GM21367 (cell line): ENCODE measurements around the gene TBX21.
A peak's percentile ranks its signal among the peaks of the same experiment; 100 is the strongest.
"Not testable (repeated sequence)": the region's sequence is repeated elsewhere in the genome, so short reads cannot be mapped to it uniquely, and the experiment has no call there.

ENCODE experiments used
- ATAC-seq: cut with Tn5 transposase; IDR thresholded peaks from one replicate; pipeline ENCODE4 v1.9.1; 2021; ENCODE audit not compliant: unreplicated experiment

The TBX21 gene

GRCh38 chr17:47729476-47729875 lies 3.6 kb upstream of the TBX21 start:
- ATAC-seq = no peak

- no peak for ATAC-seq
These were observed 2.4 kb upstream of the TBX21 start for GRCh38 chr17:47730681-47731080.

DNA sequence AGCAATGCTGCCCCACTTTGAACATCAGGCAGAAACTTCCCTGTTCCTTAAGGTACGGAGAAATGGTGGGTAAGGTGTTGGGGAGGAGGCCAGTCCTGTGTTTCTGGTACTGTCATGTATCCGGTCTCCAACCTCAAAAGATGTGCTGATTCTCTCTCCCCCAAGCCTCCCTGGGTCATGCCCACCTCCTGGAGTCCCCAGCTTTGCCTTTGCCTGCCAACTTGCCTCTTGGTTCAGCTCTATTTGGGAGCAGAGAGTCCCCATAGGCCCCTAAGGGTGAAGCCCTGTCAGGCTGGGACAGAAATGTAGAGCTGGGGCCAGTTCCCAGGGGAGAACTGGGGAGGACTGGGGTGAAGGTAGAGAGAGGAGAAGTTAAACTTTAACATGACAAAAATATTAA lies 1.6 kb upstream of the TBX21 start:
- ATAC-seq = no peak

GRCh38 chr17:47732399-47733046 lies 513 bp upstream of the TBX21 start:
- ATAC-seq = no peak

DNA sequence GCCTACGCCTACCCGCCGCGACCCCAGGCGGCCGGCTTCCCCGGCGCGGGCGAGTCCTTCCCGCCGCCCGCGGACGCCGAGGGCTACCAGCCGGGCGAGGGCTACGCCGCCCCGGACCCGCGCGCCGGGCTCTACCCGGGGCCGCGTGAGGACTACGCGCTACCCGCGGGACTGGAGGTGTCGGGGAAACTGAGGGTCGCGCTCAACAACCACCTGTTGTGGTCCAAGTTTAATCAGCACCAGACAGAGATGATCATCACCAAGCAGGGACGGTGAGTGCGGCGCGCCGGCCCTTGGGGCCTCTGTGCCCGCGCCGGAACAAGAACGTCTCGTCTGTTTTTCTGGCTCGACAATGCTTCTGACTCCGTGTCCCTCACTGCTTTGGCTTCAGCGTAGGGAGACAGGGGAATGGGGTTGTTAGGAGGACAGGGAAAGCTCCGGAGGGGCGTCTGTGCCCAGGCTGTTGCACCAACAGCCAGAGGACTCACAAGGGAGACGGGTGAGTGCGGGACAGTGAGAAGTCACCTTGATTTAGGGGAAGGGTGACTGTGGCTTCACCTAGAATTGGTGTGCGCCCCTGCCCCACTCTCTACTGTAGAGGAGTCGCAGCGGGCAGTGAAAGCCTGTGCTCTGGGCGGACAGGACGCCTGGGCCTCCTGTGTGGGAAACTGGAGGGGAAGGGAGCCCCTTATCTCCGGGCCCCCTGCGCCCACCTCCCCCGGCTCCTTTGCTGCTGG lies 806 bp downstream of the TBX21 start:
- peak; percentile 15 for ATAC-seq

DNA sequence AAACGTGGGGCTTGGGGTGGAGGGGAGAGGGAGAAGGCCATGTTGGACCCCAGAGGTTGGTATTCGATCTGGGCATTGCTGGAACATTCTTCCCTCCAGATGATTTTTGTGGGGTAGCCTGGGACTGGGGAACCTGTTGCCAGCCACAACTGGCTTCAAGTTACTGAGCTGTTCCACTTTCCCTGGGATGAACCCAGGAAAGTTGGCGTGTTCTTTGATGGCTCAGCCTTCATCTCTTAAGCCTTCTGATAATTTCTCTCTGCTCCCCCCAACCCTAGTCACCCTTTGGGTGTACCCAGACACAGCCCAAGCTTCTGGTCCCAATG lies 2.1 kb downstream of the TBX21 start:
- ATAC-seq = no peak

DNA sequence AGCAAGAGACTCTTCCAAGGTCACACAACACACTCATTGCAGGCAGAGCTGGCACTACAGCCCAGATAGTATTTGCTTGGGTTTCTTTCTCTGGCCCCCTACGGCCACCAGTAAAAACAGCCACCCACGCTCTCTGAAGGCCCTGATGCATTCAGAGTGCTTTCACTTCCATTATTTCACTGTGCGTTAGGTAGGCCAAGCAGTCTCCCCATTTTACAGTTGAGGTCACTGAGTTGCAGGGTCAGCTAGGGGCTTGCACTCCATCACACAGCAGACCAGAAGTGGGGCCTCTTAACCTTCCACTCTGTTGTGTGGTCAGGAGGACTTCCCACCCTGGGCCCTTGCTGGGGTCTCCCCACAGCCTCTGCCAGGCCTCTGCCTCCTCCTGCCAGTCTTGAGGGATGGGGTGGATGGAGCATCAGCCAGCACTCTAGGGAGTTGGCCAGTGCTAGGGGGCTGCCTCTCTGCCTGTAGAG lies 2.5 kb downstream of the TBX21 start:
- peak; percentile 46 for ATAC-seq

- ATAC-seq = no peak
These were observed 3.8 kb downstream of the TBX21 start for GRCh38 chr17:47736501-47737495.

DNA sequence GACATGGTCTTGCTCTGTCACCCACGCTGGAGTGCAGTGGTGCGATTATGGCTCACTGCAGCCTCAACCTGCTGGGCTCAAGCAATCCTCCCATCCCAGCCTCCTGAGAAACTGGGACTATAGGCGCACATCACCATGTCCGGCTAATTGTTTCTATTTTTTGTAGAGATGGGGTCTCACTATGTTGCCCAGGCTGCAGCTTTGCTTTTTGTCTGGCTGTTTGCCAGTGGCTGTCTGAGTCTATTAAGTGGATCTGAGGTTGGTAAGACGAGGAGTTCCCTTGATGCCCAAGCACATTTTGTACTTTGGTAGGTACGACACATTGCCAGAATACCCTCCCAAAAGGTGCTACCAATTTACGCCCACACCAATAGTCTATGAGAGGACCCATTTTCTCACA lies 5.1 kb downstream of the TBX21 start:
- no peak for ATAC-seq

DNA sequence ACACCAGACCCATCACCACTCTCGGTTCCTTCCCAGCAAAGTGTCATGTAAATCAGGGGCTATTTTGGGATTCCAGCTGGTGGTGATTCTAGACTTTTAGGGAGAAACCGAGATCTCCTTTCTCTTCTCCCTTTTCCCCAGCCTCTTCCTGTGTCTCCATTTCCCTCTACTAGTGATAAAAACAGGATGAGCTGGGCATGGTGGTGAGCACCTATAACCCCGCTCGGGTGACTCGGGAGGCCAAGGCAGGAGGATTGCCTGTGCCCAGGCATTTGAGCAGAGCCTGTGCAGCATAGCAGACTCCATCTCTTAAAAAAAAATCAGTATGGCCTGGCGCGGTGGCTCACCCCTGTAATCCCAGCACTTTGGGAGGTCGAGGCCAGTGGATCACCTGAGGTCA lies 6.1 kb downstream of the TBX21 start:
- no peak for ATAC-seq

- ATAC-seq = not testable (repeated sequence)
These were observed 6.9 kb downstream of the TBX21 start for GRCh38 chr17:47739945-47740344.

GRCh38 chr17:47741109-47741792 lies 8.2 kb downstream of the TBX21 start:
- no peak for ATAC-seq

GRCh38 chr17:47741793-47742145 lies 8.7 kb downstream of the TBX21 start:
- no peak for ATAC-seq

GRCh38 chr17:47742319-47743181 lies 9.5 kb downstream of the TBX21 start:
- ATAC-seq = no peak

- ATAC-seq = no peak
These were observed 11.4 kb downstream of the TBX21 start for GRCh38 chr17:47744168-47745036.

- no peak for ATAC-seq
These were observed 12.0 kb downstream of the TBX21 start for GRCh38 chr17:47745037-47745380.

DNA sequence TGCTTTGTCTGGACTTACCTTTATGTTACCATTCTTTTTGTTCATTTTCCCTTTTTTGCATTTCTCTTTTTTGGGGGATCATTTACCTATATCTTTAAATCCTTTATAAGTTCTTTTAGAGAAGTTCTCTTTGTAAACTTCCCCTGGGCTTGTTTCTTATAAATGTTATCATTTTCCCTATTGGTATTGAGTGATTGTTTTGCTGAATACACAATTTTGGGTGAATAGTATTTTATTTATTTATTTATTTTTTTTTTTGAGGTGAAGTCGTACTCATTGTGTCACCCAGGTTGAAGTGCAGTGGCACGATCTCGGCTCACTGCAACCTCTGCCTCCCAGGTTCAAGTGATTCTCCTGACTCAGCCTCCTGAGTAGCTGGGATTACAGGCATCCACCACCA lies 18.4 kb downstream of the TBX21 start:
- ATAC-seq = no peak

- ATAC-seq = no peak
These were observed 24.4 kb downstream of the TBX21 start for GRCh38 chr17:47757386-47757785.

GRCh38 chr17:47760409-47761140 lies 27.5 kb downstream of the TBX21 start:
- ATAC-seq = no peak
